GM23248 (cell line): Measurements from ENCODE around the gene RIGI.

Source experiments
- EZH2 ChIP-seq: fragments of 200-600 bp; sonication (generic); IDR thresholded peaks from 2 replicates; pipeline ENCODE4 v1.6.1; 2018; ENCODE audit warnings: antibody characterized with exemption, mild to moderate bottlenecking; ENCODE audit not compliant: insufficient read depth, poor library complexity, severe bottlenecking
- EZH2phosphoT487 ChIP-seq: fragments of 200-600 bp; sonication (generic); IDR thresholded peaks from 2 replicates; pipeline ENCODE4 v1.6.1; 2018; ENCODE audit warnings: antibody characterized with exemption, moderate library complexity, mild to moderate bottlenecking, low read depth; ENCODE audit not compliant: insufficient read depth

DNA sequence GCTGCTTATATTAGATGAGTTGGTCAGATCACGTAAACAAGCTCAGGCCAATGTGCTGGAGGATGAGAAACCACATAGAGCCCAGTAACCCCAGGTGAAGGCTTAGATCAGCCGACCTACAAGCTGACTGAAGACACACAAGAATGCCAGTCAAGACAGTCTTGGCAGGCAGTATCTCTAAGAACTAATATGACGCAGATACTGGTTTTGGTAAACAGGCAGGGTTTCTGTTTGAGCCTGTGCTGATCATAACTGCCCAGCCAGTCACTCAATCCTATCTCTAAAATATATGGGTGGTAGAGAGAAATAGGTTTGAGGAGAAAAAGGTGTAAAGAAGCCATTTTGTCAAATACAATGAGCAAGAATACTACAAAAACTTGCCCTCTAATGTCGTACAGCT, 7.8 kb upstream of the RIGI start:
- no peak for TF ChIP-seq EZH2phosphoT487
- no peak for TF ChIP-seq EZH2
